Neural progenitor cell (in vitro differentiated cells): ENCODE measurements around the gene PATJ. TPM values are rescaled to one million over a fixed set of nuclear protein-coding genes. Genes with fewer than 3 reads are reported as not detected.
"Not testable (repeated sequence)": the region's sequence is repeated elsewhere in the genome, so short reads cannot be mapped to it uniquely, and the experiment has no call there.

Source experiments
- DNase-seq: peaks from one replicate; pipeline ENCODE4 v3.0.0-alpha.2; 2016; ENCODE audit warnings: low spot score
- H2AFZ ChIP-seq: fragments of 200-600 bp; sonication (generic); replicated peaks from 2 replicates; pipeline ENCODE4 v1.6.1; 2016; ENCODE audit warnings: antibody characterized with exemption
- H3F3A ChIP-seq: fragments of 200-600 bp; sonication (generic); 2 replicates; pipeline ENCODE4 v1.6.1; 2016; ENCODE audit warnings: antibody characterized with exemption, low read depth
- H3K27ac ChIP-seq: fragments of 200-600 bp; sonication (generic); 2 replicates; pipeline ENCODE4 v1.5.1; 2016; ENCODE audit warnings: mild to moderate bottlenecking
- H3K27me3 ChIP-seq: fragments of 200-600 bp; sonication (generic); 2 replicates; pipeline ENCODE4 v1.6.1; 2016; ENCODE audit warnings: mild to moderate bottlenecking, moderate library complexity
- H3K36me3 ChIP-seq: fragments of 200-600 bp; sonication (generic); 2 replicates; pipeline ENCODE4 v1.5.1; 2016
- H3K4me1 ChIP-seq: fragments of 200-600 bp; sonication (generic); 2 replicates; pipeline ENCODE4 v1.6.1; 2016; ENCODE audit warnings: mixed run types
- H3K4me2 ChIP-seq: fragments of 200-600 bp; sonication (generic); 2 replicates; pipeline ENCODE4 v1.6.1; 2016
- H3K4me3 ChIP-seq: fragments of 200-600 bp; sonication (generic); 2 replicates; pipeline ENCODE4 v1.5.1; 2016
- H3K79me2 ChIP-seq: fragments of 200-600 bp; sonication (generic); 2 replicates; pipeline ENCODE4 v1.6.1; 2016; ENCODE audit warnings: low read depth
- H3K9ac ChIP-seq: fragments of 200-600 bp; sonication (generic); 2 replicates; pipeline ENCODE4 v1.6.1; 2016
- H3K9me3 ChIP-seq: fragments of 200-600 bp; sonication (generic); 2 replicates; pipeline ENCODE4 v1.5.1; 2016; ENCODE audit warnings: low read depth
- H4K20me1 ChIP-seq: fragments of 200-600 bp; sonication (generic); 2 replicates; pipeline ENCODE4 v1.6.1; 2016; ENCODE audit warnings: low read depth
- H3K27ac Mint-ChIP-seq: 3 replicates; pipeline ENCODE4 v1.8.0; 2021; ENCODE audit warnings: mixed read lengths
- H3K27me3 Mint-ChIP-seq: 2 replicates; pipeline ENCODE4 v1.8.0; 2022; ENCODE audit warnings: low read depth, mild to moderate bottlenecking, inconsistent platforms, moderate library complexity, mixed read lengths; ENCODE audit not compliant: insufficient read depth
- H3K36me3 Mint-ChIP-seq: 3 replicates; pipeline ENCODE4 v1.8.0; 2021; ENCODE audit warnings: mixed read lengths
- H3K4me1 Mint-ChIP-seq: 3 replicates; pipeline ENCODE4 v1.8.0; 2021; ENCODE audit warnings: mixed read lengths
- H3K4me3 Mint-ChIP-seq: 3 replicates; pipeline ENCODE4 v1.8.0; 2021; ENCODE audit warnings: mild to moderate bottlenecking, moderate library complexity, mixed read lengths
- H3K9me3 Mint-ChIP-seq: 3 replicates; pipeline ENCODE4 v1.8.0; 2020; ENCODE audit warnings: mixed read lengths
- EZH2 ChIP-seq: fragments of 200-600 bp; sonication (generic); IDR thresholded peaks from 2 replicates; pipeline ENCODE4 v1.6.1; 2017; ENCODE audit warnings: antibody characterized with exemption, mild to moderate bottlenecking, moderate library complexity
- EZH2phosphoT487 ChIP-seq: fragments of 200-600 bp; sonication (generic); IDR thresholded peaks from 2 replicates; pipeline ENCODE4 v1.6.1; 2017; ENCODE audit warnings: antibody characterized with exemption
- total RNA-seq: library from RNA; depleted of rRNA; stranded (reverse); fragments of >200 nt; gene quantifications from 2 replicates; pipeline ENCODE4 v1.2.3, GENCODE V29; 2015; ENCODE audit warnings: low replicate concordance
- TF ChIP-seq, protein P1 (sequence below): fragments of 200-600 bp; sonication (generic); IDR thresholded peaks from 2 replicates; pipeline ENCODE4 v1.5.1; 2017; ENCODE audit warnings: antibody characterized with exemption, mild to moderate bottlenecking

PATJ gene
- total RNA-seq, 1 donor from 2014 or later = 24.8 TPM

DNA sequence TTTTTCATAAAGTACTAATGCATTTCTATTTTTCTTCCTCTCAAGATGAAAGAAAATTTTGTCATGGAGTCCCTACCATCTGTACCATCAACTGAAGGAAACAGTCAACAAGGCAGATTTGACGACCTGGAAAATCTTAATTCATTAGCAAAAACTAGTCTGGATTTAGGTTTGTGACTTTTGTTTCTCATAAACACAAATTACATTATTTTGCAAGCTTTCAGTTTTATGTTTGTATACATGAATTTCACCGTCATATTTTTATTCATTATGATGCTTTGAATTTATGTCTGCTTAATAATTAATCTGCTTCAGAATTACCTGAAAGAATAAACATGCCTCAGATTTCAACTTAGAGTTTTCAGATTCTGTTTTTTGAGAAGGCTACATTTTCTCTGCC, 132.9 kb downstream of the PATJ start:
- H3F3A ChIP-seq = peaks cover under 1% of the 10 kb centered on the region
- no peak overlapping the region for H3K9ac ChIP-seq
- Mint-ChIP-seq H3K27ac (no peak overlapping the region), H3K9me3 (peaks cover 2% of the 10 kb centered on the region), H3K4me3 (no peak overlapping the region), H3K27me3 (no peaks in the 10 kb centered on the region), H3K36me3 (peaks cover 3% of the 10 kb centered on the region), H3K4me1 (peaks cover 3% of the 10 kb centered on the region)
- H3K27ac ChIP-seq = no peak overlapping the region
- no peaks in the 10 kb centered on the region for H3K79me2 ChIP-seq
- no peak overlapping the region for H3K4me2 ChIP-seq
- H3K36me3 ChIP-seq = no peaks in the 10 kb centered on the region
- H4K20me1 ChIP-seq = no peaks in the 10 kb centered on the region
- no peak for DNase-seq
- no peaks in the 10 kb centered on the region for H3K9me3 ChIP-seq
- H3K27me3 ChIP-seq = no peaks in the 10 kb centered on the region
- no peak for TF ChIP-seq EZH2
- TF ChIP-seq, protein P1, sequence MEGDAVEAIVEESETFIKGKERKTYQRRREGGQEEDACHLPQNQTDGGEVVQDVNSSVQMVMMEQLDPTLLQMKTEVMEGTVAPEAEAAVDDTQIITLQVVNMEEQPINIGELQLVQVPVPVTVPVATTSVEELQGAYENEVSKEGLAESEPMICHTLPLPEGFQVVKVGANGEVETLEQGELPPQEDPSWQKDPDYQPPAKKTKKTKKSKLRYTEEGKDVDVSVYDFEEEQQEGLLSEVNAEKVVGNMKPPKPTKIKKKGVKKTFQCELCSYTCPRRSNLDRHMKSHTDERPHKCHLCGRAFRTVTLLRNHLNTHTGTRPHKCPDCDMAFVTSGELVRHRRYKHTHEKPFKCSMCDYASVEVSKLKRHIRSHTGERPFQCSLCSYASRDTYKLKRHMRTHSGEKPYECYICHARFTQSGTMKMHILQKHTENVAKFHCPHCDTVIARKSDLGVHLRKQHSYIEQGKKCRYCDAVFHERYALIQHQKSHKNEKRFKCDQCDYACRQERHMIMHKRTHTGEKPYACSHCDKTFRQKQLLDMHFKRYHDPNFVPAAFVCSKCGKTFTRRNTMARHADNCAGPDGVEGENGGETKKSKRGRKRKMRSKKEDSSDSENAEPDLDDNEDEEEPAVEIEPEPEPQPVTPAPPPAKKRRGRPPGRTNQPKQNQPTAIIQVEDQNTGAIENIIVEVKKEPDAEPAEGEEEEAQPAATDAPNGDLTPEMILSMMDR = no peak
- no peak for TF ChIP-seq EZH2phosphoT487
- H2AFZ ChIP-seq = no peak overlapping the region
- peaks cover 6% of the 10 kb centered on the region for H3K4me1 ChIP-seq
- no peak overlapping the region for H3K4me3 ChIP-seq

DNA sequence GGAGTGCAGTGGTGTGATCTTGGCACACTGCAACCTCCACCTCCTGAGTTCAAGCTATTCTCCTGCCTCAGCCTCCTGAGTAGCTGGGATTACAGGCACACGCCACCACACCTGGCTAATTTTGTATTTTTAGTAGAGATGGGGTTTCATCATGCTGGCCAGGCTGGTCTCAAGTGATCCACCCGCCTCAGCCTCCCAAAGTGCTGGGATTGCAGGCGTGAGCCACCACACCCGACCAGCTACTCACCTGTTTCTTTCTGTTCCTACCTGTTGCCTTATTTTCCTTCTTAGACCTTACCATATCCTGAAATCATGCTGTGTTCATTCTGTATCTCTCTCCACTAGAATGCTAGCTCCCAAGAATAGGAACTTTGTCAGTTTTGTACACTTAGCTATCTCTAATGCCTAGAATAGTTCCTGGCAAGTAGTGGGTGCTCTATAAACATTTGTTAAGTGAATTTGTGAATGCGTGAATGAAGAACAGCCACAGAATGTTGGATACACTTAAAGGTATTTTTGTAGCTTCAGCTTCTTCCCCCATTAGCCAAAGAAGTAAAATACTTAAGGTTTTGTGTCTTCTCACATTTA, 137.7 kb downstream of the PATJ start:
- not testable (repeated sequence) for H3K4me3 ChIP-seq, H3K79me2 ChIP-seq, H3F3A ChIP-seq, DNase-seq, H2AFZ ChIP-seq, H3K27me3 ChIP-seq, H3K27me3 Mint-ChIP-seq, H3K4me3 Mint-ChIP-seq, H3K4me1 ChIP-seq, H3K9me3 ChIP-seq, H3K27ac ChIP-seq, H3K27ac Mint-ChIP-seq, H4K20me1 ChIP-seq, H3K36me3 ChIP-seq, H3K36me3 Mint-ChIP-seq, H3K9ac ChIP-seq, H3K4me1 Mint-ChIP-seq, H3K4me2 ChIP-seq, H3K9me3 Mint-ChIP-seq

- Mint-ChIP-seq H3K4me1 (no peaks in the 10 kb centered on the region), H3K9me3 (no peaks in the 10 kb centered on the region), H3K27ac (no peak overlapping the region), H3K4me3 (no peak overlapping the region), H3K36me3 (peaks cover 4% of the 10 kb centered on the region), H3K27me3 (no peaks in the 10 kb centered on the region)
- TF ChIP-seq, protein P1 = no peak
- no peak for TF ChIP-seq EZH2phosphoT487
- no peak for TF ChIP-seq EZH2
- no peak for DNase-seq
- Histone ChIP-seq H2AFZ (no peak overlapping the region), H3F3A (no peaks in the 10 kb centered on the region), H3K9me3 (no peaks in the 10 kb centered on the region), H3K4me3 (no peak overlapping the region), H3K27me3 (no peaks in the 10 kb centered on the region), H3K27ac (no peak overlapping the region), H3K36me3 (no peaks in the 10 kb centered on the region), H3K4me2 (no peak overlapping the region), H3K79me2 (no peaks in the 10 kb centered on the region), H3K9ac (no peak overlapping the region), H3K4me1 (no peaks in the 10 kb centered on the region), H4K20me1 (no peaks in the 10 kb centered on the region)
Observed at GRCh38 chr1:61887076-61887867, 145.0 kb downstream of the PATJ start.

- Histone ChIP-seq H3K27ac (no peak overlapping the region), H3K4me3 (no peak overlapping the region), H3K36me3 (no peaks in the 10 kb centered on the region), H3K9me3 (no peaks in the 10 kb centered on the region), H3K9ac (no peak overlapping the region), H4K20me1 (no peaks in the 10 kb centered on the region), H2AFZ (no peak overlapping the region), H3K4me1 (no peaks in the 10 kb centered on the region), H3F3A (no peaks in the 10 kb centered on the region), H3K4me2 (no peak overlapping the region), H3K79me2 (no peaks in the 10 kb centered on the region), H3K27me3 (no peaks in the 10 kb centered on the region)
- Mint-ChIP-seq H3K36me3 (peaks cover 4% of the 10 kb centered on the region), H3K27ac (no peak overlapping the region), H3K4me3 (no peak overlapping the region), H3K27me3 (no peaks in the 10 kb centered on the region), H3K9me3 (no peaks in the 10 kb centered on the region), H3K4me1 (no peaks in the 10 kb centered on the region)
- TF ChIP-seq, protein P1 = no peak
- TF ChIP-seq EZH2phosphoT487 = no peak
- no peak for TF ChIP-seq EZH2
- no peak for DNase-seq
Observed at GRCh38 chr1:61887931-61888564, 145.8 kb downstream of the PATJ start.
